HepG2 (cell line): Measurements from ENCODE around the gene NFASC. TPM values are rescaled to one million over a fixed set of nuclear protein-coding genes. Genes with fewer than 3 reads are reported as not detected.

Source experiments
- ATAC-seq: fragments of 200-7000 bp; cut with Tn5 transposase; 3 replicates; pipeline ENCODE4 v1.9.1; 2020; ENCODE audit warnings: mild to moderate bottlenecking, moderate library complexity
- BruUV-seq: library from RNA; stranded (reverse); fragments of 400-500 nt; replicated peaks from 2 replicates; lab custom pipeline; 2021; lab: Mats Ljungman, UMichigan
- CTCF ChIA-PET: fragments of 300-600 bp; formaldehyde crosslinking; extraction: SDS; loops from one replicate; lab custom pipeline; 2021; ENCODE audit warnings: low total read pairs, inconsistent platforms, low intra/inter-chr PET ratio; lab: Yijun Ruan, JAX
- POLR2A ChIA-PET: fragments of 350-600 bp; sonication (Branson Sonifier 250); formaldehyde crosslinking; loops from one replicate; lab custom pipeline; 2020; ENCODE audit warnings: antibody characterized with exemption, inconsistent platforms; lab: Yijun Ruan, JAX
- DNase-seq: peaks from one replicate; pipeline ENCODE4 v3.0.0-alpha.2; 2015; ENCODE audit warnings: low spot score
- FAIRE-seq: peaks from 3 replicates; lab custom pipeline; 2011; peaks lifted over from hg19 to GRCh38; lab: Jason Lieb, UNC
- H2AFZ ChIP-seq: one replicate; pipeline ENCODE4 v1.6.1; 2011; ENCODE audit warnings: low read length, inconsistent platforms
- H3K27ac ChIP-seq: fragments of 300-600 bp; 3 replicates; pipeline ENCODE4 v1.8.0; 2011; ENCODE audit warnings: mixed run types, mild to moderate bottlenecking, mixed read lengths, low read length, inconsistent platforms; ENCODE audit not compliant: insufficient read depth; ENCODE audit errors: extremely low read length
- H3K27me3 ChIP-seq, 2 experiments: fragments of 200-600 bp in 1 of 2; 2 replicates in 1 of 2; 3 replicates in 1 of 2; pipeline versions ENCODE4 v1.6.0 to v1.8.0; 2011; ENCODE audit warnings: low read length in 2 of 2, mild to moderate bottlenecking in 2 of 2, moderate library complexity in 2 of 2, inconsistent platforms in 1 of 2; ENCODE audit not compliant: insufficient read depth in 2 of 2, control insufficient read depth in 1 of 2
- H3K36me3 ChIP-seq, 2 experiments: fragments of 200-600 bp in 1 of 2; replicated peaks in 1 of 2; 2 replicates in 1 of 2; 3 replicates in 1 of 2; pipeline versions ENCODE4 v1.5.1 to v1.8.0; 2011; ENCODE audit warnings: low read length in 2 of 2, inconsistent platforms in 1 of 2; ENCODE audit not compliant: insufficient read depth in 2 of 2, control insufficient read depth in 1 of 2
- H3K4me1 ChIP-seq: 2 replicates; pipeline ENCODE4 v1.5.1; 2012; ENCODE audit warnings: low read length, inconsistent platforms; ENCODE audit not compliant: insufficient read depth
- H3K4me2 ChIP-seq: 2 replicates; pipeline ENCODE4 v1.6.0; 2011; ENCODE audit warnings: low read depth, low read length, inconsistent platforms
- H3K4me3 ChIP-seq, 3 experiments: fragments of 200-600 bp in 1 of 3; sonication (generic), shearing (Covaris generic) in 1 of 3; replicated peaks in 1 of 3; 2 replicates each; pipeline ENCODE4 v1.5.1; 2011 to 2016; ENCODE audit warnings: low read length in 3 of 3, inconsistent platforms in 2 of 3, low read depth in 2 of 3, mild to moderate bottlenecking in 2 of 3, control low read depth in 1 of 3, mixed read lengths in 1 of 3; ENCODE audit not compliant: insufficient read depth in 1 of 3
- H3K79me2 ChIP-seq: one replicate; pipeline ENCODE4 v1.6.1; 2011; ENCODE audit warnings: low read length, inconsistent platforms; ENCODE audit not compliant: insufficient read depth
- H3K9ac ChIP-seq: 2 replicates; pipeline ENCODE4 v1.6.0; 2011; ENCODE audit warnings: mild to moderate bottlenecking, low read depth, low read length, inconsistent platforms; ENCODE audit not compliant: insufficient read depth
- H3K9me3 ChIP-seq: 2 replicates; pipeline ENCODE4 v1.5.1; 2012; ENCODE audit warnings: mild to moderate bottlenecking, low read length
- H4K20me1 ChIP-seq: 2 replicates; pipeline ENCODE4 v1.6.0; 2011; ENCODE audit warnings: inconsistent platforms, mild to moderate bottlenecking, low read length, moderate library complexity; ENCODE audit not compliant: insufficient read depth
- BORCS8-MEF2B ChIP-seq: sonication (generic); formaldehyde crosslinking; IDR thresholded peaks from 2 replicates; pipeline ENCODE4 v1.8.0; 2022; ENCODE audit warnings: mild to moderate bottlenecking, missing genetic modification reagents
- CHCHD3 ChIP-seq: sonication (generic); formaldehyde crosslinking; IDR thresholded peaks from 2 replicates; pipeline ENCODE4 v1.8.0; 2022; ENCODE audit warnings: mild to moderate bottlenecking, missing genetic modification reagents, moderate library complexity
- NR1H2 ChIP-seq: sonication (generic); formaldehyde crosslinking; IDR thresholded peaks from 2 replicates; pipeline ENCODE4 v1.8.1; 2022; ENCODE audit warnings: low read depth, missing genetic modification reagents, borderline replicate concordance
- REXO4 ChIP-seq: sonication (generic); formaldehyde crosslinking; IDR thresholded peaks from 2 replicates; pipeline ENCODE4 v1.8.0; 2022; ENCODE audit warnings: missing genetic modification reagents, mild to moderate bottlenecking, borderline replicate concordance
- SRSF9 ChIP-seq: fragments of 200-400 bp; formaldehyde crosslinking; IDR thresholded peaks from 2 replicates; pipeline ENCODE4 v1.6.1; 2018; ENCODE audit warnings: borderline replicate concordance, mild to moderate bottlenecking, low read depth, low read length; ENCODE audit not compliant: insufficient read depth, poor library complexity, severe bottlenecking
- ZBTB21 ChIP-seq: sonication (generic); formaldehyde crosslinking; IDR thresholded peaks from 2 replicates; pipeline ENCODE4 v1.4.0; 2020; ENCODE audit warnings: missing genetic modification reagents
- ZEB1 ChIP-seq: IDR thresholded peaks from 2 replicates; pipeline ENCODE4 v1.6.1; 2012; ENCODE audit warnings: mild to moderate bottlenecking, low read depth, inconsistent platforms; ENCODE audit not compliant: insufficient replicate concordance
- ZNF234 ChIP-seq: sonication (generic); formaldehyde crosslinking; conservative IDR thresholded peaks from 2 replicates; pipeline ENCODE4 v1.5.1; 2020; ENCODE audit warnings: mild to moderate bottlenecking, missing genetic modification reagents
- ZNF337 ChIP-seq: sonication (generic); formaldehyde crosslinking; IDR thresholded peaks from 2 replicates; pipeline ENCODE4 v1.5.1; 2020; ENCODE audit warnings: missing genetic modification reagents, low read depth, mild to moderate bottlenecking, borderline replicate concordance
- ZNF556 ChIP-seq: sonication (generic); formaldehyde crosslinking; IDR thresholded peaks from 2 replicates; pipeline ENCODE4 v1.4.0; 2020; ENCODE audit warnings: mild to moderate bottlenecking, missing genetic modification reagents, borderline replicate concordance
- ZNF629 ChIP-seq: sonication (generic); formaldehyde crosslinking; conservative IDR thresholded peaks from 2 replicates; pipeline ENCODE4 v1.5.0; 2020; ENCODE audit warnings: missing genetic modification reagents
- WGBS: methylation state at CpG from one replicate; pipeline ENCODE4 v1.1.6; 2017; ENCODE audit warnings: low lambda C conversion rate; 5-methylcytosine and 5-hydroxymethylcytosine counted together
- in situ Hi-C: cut with HindIII; loops from 2 replicates; pipeline ENCODE4 v1.10.0; 2017; ENCODE audit warnings: low pct_unique_long_range_greater_than_20kb; ENCODE audit not compliant: extremely low pct_ligation_motif_present
- intact Hi-C: fragments of 100-400 bp; cut with micrococcal nuclease; formaldehyde crosslinking; loops from one replicate; pipeline ENCODE4 v1.10.0; 2022; ENCODE audit not compliant: unreplicated experiment
- polyA plus RNA-seq, 8 experiments: library from polyadenylated mRNA; depleted of rRNA in 3 of 8; stranded (reverse) in 7 of 8; unstranded in 1 of 8; fragments of >200 nt; fragmentation: Illumina TruSeq in 4 of 8; extraction: Trizol in 4 of 8; gene quantifications; 2 replicates each; pipeline versions ENCODE4 v1.2.1 to v1.2.3, GENCODE V29; 2011 to 2016; ENCODE audit warnings: low read depth in 4 of 8, missing spikeins in 1 of 8, mixed read lengths in 1 of 8; ENCODE audit not compliant: insufficient read depth in 1 of 8
- total RNA-seq, 5 experiments: library from RNA; depleted of rRNA; stranded (reverse); fragments of >200 nt; fragmentation: Illumina TruSeq; extraction: Trizol; gene quantifications; 2 replicates each; pipeline ENCODE4 v1.2.3, GENCODE V29; 2016; ENCODE audit warnings: low read depth in 1 of 5
- TF ChIP-seq, protein P1 (sequence below): sonication (generic); formaldehyde crosslinking; IDR thresholded peaks from 2 replicates; pipeline ENCODE4 v1.5.1; 2020; ENCODE audit warnings: missing genetic modification reagents, mild to moderate bottlenecking, borderline replicate concordance
- TF ChIP-seq, protein P2 (sequence below): sonication (generic); formaldehyde crosslinking; IDR thresholded peaks from 2 replicates; pipeline ENCODE4 v1.4.0; 2020; ENCODE audit warnings: missing genetic modification reagents
- TF ChIP-seq, protein P3 (sequence below): sonication (generic); formaldehyde crosslinking; IDR thresholded peaks from 2 replicates; pipeline ENCODE4 v1.4.0; 2020; ENCODE audit warnings: mild to moderate bottlenecking, missing genetic modification reagents
- TF ChIP-seq, protein P4 (sequence below): sonication (generic); formaldehyde crosslinking; IDR thresholded peaks from 2 replicates; pipeline ENCODE4 v1.5.1; 2020; ENCODE audit warnings: missing genetic modification reagents, mild to moderate bottlenecking, borderline replicate concordance

The NFASC gene
- total and polyA plus RNA-seq, 2 of the 13 experiments (the other 11 are each of a cell fraction or from before 2014, with no cell fraction given): not detected

DNA sequence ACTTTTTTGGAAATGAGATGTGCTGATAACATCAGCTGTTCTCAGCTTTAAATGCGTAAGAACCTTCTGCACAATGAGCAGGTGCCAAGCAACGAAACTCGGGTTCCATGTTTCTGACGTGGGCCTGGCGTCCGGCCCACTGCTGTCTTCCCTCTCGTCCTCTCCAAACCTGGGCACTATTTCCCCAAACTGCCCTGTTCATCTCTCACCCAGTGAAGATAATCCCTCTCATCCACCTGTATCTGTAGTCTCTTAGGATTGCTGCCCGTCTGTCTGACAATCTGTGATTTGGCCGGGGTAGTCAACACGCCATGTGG, 122.3 kb downstream of the NFASC start:
- Histone ChIP-seq H3K27me3 (peaks cover 8 to 54% of the 10 kb centered on the region in 2 experiments; a peak in 4 of 5 replicates), H3K9ac (no peak overlapping the region), H3K79me2 (no peaks in the 10 kb centered on the region), H3K36me3 (no peaks in the 10 kb centered on the region), H3K27ac (no peak overlapping the region), H3K4me3 (no peak overlapping the region), H3K4me2 (no peak overlapping the region), H3K4me1 (peaks cover 16% of the 10 kb centered on the region), H3K9me3 (no peaks in the 10 kb centered on the region), H2AFZ (no peak overlapping the region), H4K20me1 (no peaks in the 10 kb centered on the region; the same call in 1 of the 2 replicates)
- ChIA-PET CTCF (no interaction called here), POLR2A (no interaction called here)
- ATAC-seq (no peak), FAIRE-seq (no peak), DNase-seq (no peak)
- in situ Hi-C loops (no loop called here), intact Hi-C loops (no loop called here)
- 40% methylated on average over 10 of the region's 10 CpGs for WGBS
- no TSS peak for BruUV-seq
- no peak for TF ChIP-seq ZBTB21
- TF ChIP-seq SRSF9: no peak
- no peak for TF ChIP-seq NR1H2 (CRISPR knock-in tag)
- no peak for TF ChIP-seq ZNF234 (CRISPR knock-in tag)
- TF ChIP-seq, protein P1, sequence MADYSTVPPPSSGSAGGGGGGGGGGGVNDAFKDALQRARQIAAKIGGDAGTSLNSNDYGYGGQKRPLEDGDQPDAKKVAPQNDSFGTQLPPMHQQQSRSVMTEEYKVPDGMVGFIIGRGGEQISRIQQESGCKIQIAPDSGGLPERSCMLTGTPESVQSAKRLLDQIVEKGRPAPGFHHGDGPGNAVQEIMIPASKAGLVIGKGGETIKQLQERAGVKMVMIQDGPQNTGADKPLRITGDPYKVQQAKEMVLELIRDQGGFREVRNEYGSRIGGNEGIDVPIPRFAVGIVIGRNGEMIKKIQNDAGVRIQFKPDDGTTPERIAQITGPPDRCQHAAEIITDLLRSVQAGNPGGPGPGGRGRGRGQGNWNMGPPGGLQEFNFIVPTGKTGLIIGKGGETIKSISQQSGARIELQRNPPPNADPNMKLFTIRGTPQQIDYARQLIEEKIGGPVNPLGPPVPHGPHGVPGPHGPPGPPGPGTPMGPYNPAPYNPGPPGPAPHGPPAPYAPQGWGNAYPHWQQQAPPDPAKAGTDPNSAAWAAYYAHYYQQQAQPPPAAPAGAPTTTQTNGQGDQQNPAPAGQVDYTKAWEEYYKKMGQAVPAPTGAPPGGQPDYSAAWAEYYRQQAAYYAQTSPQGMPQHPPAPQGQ: no peak
- no peak for TF ChIP-seq CHCHD3
- TF ChIP-seq BORCS8-MEF2B (CRISPR knock-in tag): no peak
- no peak for TF ChIP-seq ZEB1
- TF ChIP-seq REXO4: no peak
- TF ChIP-seq, protein P2, sequence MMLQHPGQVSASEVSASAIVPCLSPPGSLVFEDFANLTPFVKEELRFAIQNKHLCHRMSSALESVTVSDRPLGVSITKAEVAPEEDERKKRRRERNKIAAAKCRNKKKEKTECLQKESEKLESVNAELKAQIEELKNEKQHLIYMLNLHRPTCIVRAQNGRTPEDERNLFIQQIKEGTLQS: no peak
- no peak for TF ChIP-seq ZNF556 (CRISPR knock-in tag)
- no peak for TF ChIP-seq ZNF337 (CRISPR knock-in tag)
- TF ChIP-seq ZNF629 (CRISPR knock-in tag): no peak
- TF ChIP-seq, protein P3, sequence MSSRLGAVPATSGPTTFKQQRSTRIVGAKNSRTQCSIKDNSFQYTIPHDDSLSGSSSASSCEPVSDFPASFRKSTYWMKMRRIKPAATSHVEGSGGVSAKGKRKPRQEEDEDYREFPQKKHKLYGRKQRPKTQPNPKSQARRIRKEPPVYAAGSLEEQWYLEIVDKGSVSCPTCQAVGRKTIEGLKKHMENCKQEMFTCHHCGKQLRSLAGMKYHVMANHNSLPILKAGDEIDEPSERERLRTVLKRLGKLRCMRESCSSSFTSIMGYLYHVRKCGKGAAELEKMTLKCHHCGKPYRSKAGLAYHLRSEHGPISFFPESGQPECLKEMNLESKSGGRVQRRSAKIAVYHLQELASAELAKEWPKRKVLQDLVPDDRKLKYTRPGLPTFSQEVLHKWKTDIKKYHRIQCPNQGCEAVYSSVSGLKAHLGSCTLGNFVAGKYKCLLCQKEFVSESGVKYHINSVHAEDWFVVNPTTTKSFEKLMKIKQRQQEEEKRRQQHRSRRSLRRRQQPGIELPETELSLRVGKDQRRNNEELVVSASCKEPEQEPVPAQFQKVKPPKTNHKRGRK: no peak
- TF ChIP-seq, protein P4, sequence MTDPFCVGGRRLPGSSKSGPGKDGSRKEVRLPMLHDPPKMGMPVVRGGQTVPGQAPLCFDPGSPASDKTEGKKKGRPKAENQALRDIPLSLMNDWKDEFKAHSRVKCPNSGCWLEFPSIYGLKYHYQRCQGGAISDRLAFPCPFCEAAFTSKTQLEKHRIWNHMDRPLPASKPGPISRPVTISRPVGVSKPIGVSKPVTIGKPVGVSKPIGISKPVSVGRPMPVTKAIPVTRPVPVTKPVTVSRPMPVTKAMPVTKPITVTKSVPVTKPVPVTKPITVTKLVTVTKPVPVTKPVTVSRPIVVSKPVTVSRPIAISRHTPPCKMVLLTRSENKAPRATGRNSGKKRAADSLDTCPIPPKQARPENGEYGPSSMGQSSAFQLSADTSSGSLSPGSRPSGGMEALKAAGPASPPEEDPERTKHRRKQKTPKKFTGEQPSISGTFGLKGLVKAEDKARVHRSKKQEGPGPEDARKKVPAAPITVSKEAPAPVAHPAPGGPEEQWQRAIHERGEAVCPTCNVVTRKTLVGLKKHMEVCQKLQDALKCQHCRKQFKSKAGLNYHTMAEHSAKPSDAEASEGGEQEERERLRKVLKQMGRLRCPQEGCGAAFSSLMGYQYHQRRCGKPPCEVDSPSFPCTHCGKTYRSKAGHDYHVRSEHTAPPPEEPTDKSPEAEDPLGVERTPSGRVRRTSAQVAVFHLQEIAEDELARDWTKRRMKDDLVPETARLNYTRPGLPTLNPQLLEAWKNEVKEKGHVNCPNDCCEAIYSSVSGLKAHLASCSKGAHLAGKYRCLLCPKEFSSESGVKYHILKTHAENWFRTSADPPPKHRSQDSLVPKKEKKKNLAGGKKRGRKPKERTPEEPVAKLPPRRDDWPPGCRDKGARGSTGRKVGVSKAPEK: no peak
